HepG2 (cell line): ENCODE measurements around the gene RNLS. TPM values are rescaled to one million over a fixed set of nuclear protein-coding genes. Genes with fewer than 3 reads are reported as not detected.

Source experiments
- ATAC-seq: fragments of 200-7000 bp; cut with Tn5 transposase; 3 replicates; pipeline ENCODE4 v1.9.1; 2020; ENCODE audit warnings: mild to moderate bottlenecking, moderate library complexity
- BruUV-seq: library from RNA; stranded (reverse); fragments of 400-500 nt; replicated peaks from 2 replicates; lab custom pipeline; 2021; lab: Mats Ljungman, UMichigan
- CTCF ChIA-PET: fragments of 300-600 bp; formaldehyde crosslinking; extraction: SDS; loops from one replicate; lab custom pipeline; 2021; ENCODE audit warnings: low total read pairs, inconsistent platforms, low intra/inter-chr PET ratio; lab: Yijun Ruan, JAX
- POLR2A ChIA-PET: fragments of 350-600 bp; sonication (Branson Sonifier 250); formaldehyde crosslinking; loops from one replicate; lab custom pipeline; 2020; ENCODE audit warnings: antibody characterized with exemption, inconsistent platforms; lab: Yijun Ruan, JAX
- DNase-seq: peaks from one replicate; pipeline ENCODE4 v3.0.0-alpha.2; 2015; ENCODE audit warnings: low spot score
- FAIRE-seq: peaks from 3 replicates; lab custom pipeline; 2011; peaks lifted over from hg19 to GRCh38; lab: Jason Lieb, UNC
- H2AFZ ChIP-seq: one replicate; pipeline ENCODE4 v1.6.1; 2011; ENCODE audit warnings: low read length, inconsistent platforms
- H3K27ac ChIP-seq: fragments of 300-600 bp; 3 replicates; pipeline ENCODE4 v1.8.0; 2011; ENCODE audit warnings: mixed run types, mild to moderate bottlenecking, mixed read lengths, low read length, inconsistent platforms; ENCODE audit not compliant: insufficient read depth; ENCODE audit errors: extremely low read length
- H3K27me3 ChIP-seq, 2 experiments: fragments of 200-600 bp in 1 of 2; 2 replicates in 1 of 2; 3 replicates in 1 of 2; pipeline versions ENCODE4 v1.6.0 to v1.8.0; 2011; ENCODE audit warnings: low read length in 2 of 2, mild to moderate bottlenecking in 2 of 2, moderate library complexity in 2 of 2, inconsistent platforms in 1 of 2; ENCODE audit not compliant: insufficient read depth in 2 of 2, control insufficient read depth in 1 of 2
- H3K36me3 ChIP-seq, 2 experiments: fragments of 200-600 bp in 1 of 2; replicated peaks in 1 of 2; 2 replicates in 1 of 2; 3 replicates in 1 of 2; pipeline versions ENCODE4 v1.5.1 to v1.8.0; 2011; ENCODE audit warnings: low read length in 2 of 2, inconsistent platforms in 1 of 2; ENCODE audit not compliant: insufficient read depth in 2 of 2, control insufficient read depth in 1 of 2
- H3K4me1 ChIP-seq: 2 replicates; pipeline ENCODE4 v1.5.1; 2012; ENCODE audit warnings: low read length, inconsistent platforms; ENCODE audit not compliant: insufficient read depth
- H3K4me2 ChIP-seq: 2 replicates; pipeline ENCODE4 v1.6.0; 2011; ENCODE audit warnings: low read depth, low read length, inconsistent platforms
- H3K4me3 ChIP-seq, 3 experiments: fragments of 200-600 bp in 1 of 3; sonication (generic), shearing (Covaris generic) in 1 of 3; replicated peaks in 1 of 3; 2 replicates each; pipeline ENCODE4 v1.5.1; 2011 to 2016; ENCODE audit warnings: low read length in 3 of 3, inconsistent platforms in 2 of 3, low read depth in 2 of 3, mild to moderate bottlenecking in 2 of 3, control low read depth in 1 of 3, mixed read lengths in 1 of 3; ENCODE audit not compliant: insufficient read depth in 1 of 3
- H3K79me2 ChIP-seq: one replicate; pipeline ENCODE4 v1.6.1; 2011; ENCODE audit warnings: low read length, inconsistent platforms; ENCODE audit not compliant: insufficient read depth
- H3K9ac ChIP-seq: 2 replicates; pipeline ENCODE4 v1.6.0; 2011; ENCODE audit warnings: mild to moderate bottlenecking, low read depth, low read length, inconsistent platforms; ENCODE audit not compliant: insufficient read depth
- H3K9me3 ChIP-seq: 2 replicates; pipeline ENCODE4 v1.5.1; 2012; ENCODE audit warnings: mild to moderate bottlenecking, low read length
- H4K20me1 ChIP-seq: 2 replicates; pipeline ENCODE4 v1.6.0; 2011; ENCODE audit warnings: inconsistent platforms, mild to moderate bottlenecking, low read length, moderate library complexity; ENCODE audit not compliant: insufficient read depth
- ARID2 ChIP-seq: sonication (generic); formaldehyde crosslinking; IDR thresholded peaks from 2 replicates; pipeline ENCODE4 v1.8.1; 2022; ENCODE audit warnings: mild to moderate bottlenecking, missing genetic modification reagents, borderline replicate concordance
- DMAP1 ChIP-seq: IDR thresholded peaks from 2 replicates; pipeline ENCODE4 v1.6.1; 2016
- FOXM1 ChIP-seq: sonication (generic); formaldehyde crosslinking; IDR thresholded peaks from 2 replicates; pipeline ENCODE4 v1.5.0; 2020; ENCODE audit warnings: missing genetic modification reagents
- HOXA5 ChIP-seq: sonication (generic); formaldehyde crosslinking; IDR thresholded peaks from 2 replicates; pipeline ENCODE4 v1.4.0; 2020; ENCODE audit warnings: missing genetic modification reagents
- JARID2 ChIP-seq: sonication (generic); formaldehyde crosslinking; IDR thresholded peaks from 2 replicates; pipeline ENCODE4 v1.8.1; 2023; ENCODE audit warnings: missing genetic modification reagents, inconsistent platforms; ENCODE audit not compliant: insufficient replicate concordance
- MEF2D ChIP-seq: sonication (generic); formaldehyde crosslinking; IDR thresholded peaks from 2 replicates; pipeline ENCODE4 v1.5.1; 2020; ENCODE audit warnings: mild to moderate bottlenecking, missing genetic modification reagents
- NFYB ChIP-seq: sonication (generic); formaldehyde crosslinking; IDR thresholded peaks from 2 replicates; pipeline ENCODE4 v1.4.0; 2020; ENCODE audit warnings: missing genetic modification reagents
- PAWR ChIP-seq: sonication (generic); formaldehyde crosslinking; IDR thresholded peaks from 2 replicates; pipeline ENCODE4 v1.4.0; 2020; ENCODE audit warnings: missing genetic modification reagents, mild to moderate bottlenecking, borderline replicate concordance
- RBM39 ChIP-seq: fragments of 200-400 bp; formaldehyde crosslinking; IDR thresholded peaks from one replicate; pipeline ENCODE4 v1.6.1; 2018; ENCODE audit warnings: antibody characterized with exemption, mild to moderate bottlenecking, low read depth, low read length; ENCODE audit not compliant: poor library complexity, severe bottlenecking
- ZFP36L2 ChIP-seq: sonication (generic); formaldehyde crosslinking; IDR thresholded peaks from 2 replicates; pipeline ENCODE4 v1.4.0; 2020; ENCODE audit warnings: missing genetic modification reagents
- ZNF253 ChIP-seq: sonication (generic); formaldehyde crosslinking; IDR thresholded peaks from 2 replicates; pipeline ENCODE4 v1.8.0; 2022; ENCODE audit warnings: mild to moderate bottlenecking, missing genetic modification reagents, borderline replicate concordance
- ZNF326 ChIP-seq: sonication (generic); formaldehyde crosslinking; IDR thresholded peaks from 2 replicates; pipeline ENCODE4 v1.4.0; 2020; ENCODE audit warnings: missing genetic modification reagents, borderline replicate concordance
- ZNF350 ChIP-seq: sonication (generic); formaldehyde crosslinking; IDR thresholded peaks from 2 replicates; pipeline ENCODE4 v1.4.0; 2020; ENCODE audit warnings: mild to moderate bottlenecking, low read depth, missing genetic modification reagents, borderline replicate concordance
- ZNF552 ChIP-seq: sonication (generic); formaldehyde crosslinking; IDR thresholded peaks from 2 replicates; pipeline ENCODE4 v1.9.0; 2022; ENCODE audit warnings: missing genetic modification reagents, mild to moderate bottlenecking, borderline replicate concordance
- ZNF598 ChIP-seq: sonication (generic); formaldehyde crosslinking; IDR thresholded peaks from 2 replicates; pipeline ENCODE4 v1.5.1; 2020; ENCODE audit warnings: mild to moderate bottlenecking, missing genetic modification reagents, borderline replicate concordance
- WGBS: methylation state at CpG from one replicate; pipeline ENCODE4 v1.1.6; 2017; ENCODE audit warnings: low lambda C conversion rate; 5-methylcytosine and 5-hydroxymethylcytosine counted together
- in situ Hi-C: cut with HindIII; loops from 2 replicates; pipeline ENCODE4 v1.10.0; 2017; ENCODE audit warnings: low pct_unique_long_range_greater_than_20kb; ENCODE audit not compliant: extremely low pct_ligation_motif_present
- intact Hi-C: fragments of 100-400 bp; cut with micrococcal nuclease; formaldehyde crosslinking; loops from one replicate; pipeline ENCODE4 v1.10.0; 2022; ENCODE audit not compliant: unreplicated experiment
- polyA plus RNA-seq, 8 experiments: library from polyadenylated mRNA; depleted of rRNA in 3 of 8; stranded (reverse) in 7 of 8; unstranded in 1 of 8; fragments of >200 nt; fragmentation: Illumina TruSeq in 4 of 8; extraction: Trizol in 4 of 8; gene quantifications; 2 replicates each; pipeline versions ENCODE4 v1.2.1 to v1.2.3, GENCODE V29; 2011 to 2016; ENCODE audit warnings: low read depth in 4 of 8, missing spikeins in 1 of 8, mixed read lengths in 1 of 8; ENCODE audit not compliant: insufficient read depth in 1 of 8
- total RNA-seq, 5 experiments: library from RNA; depleted of rRNA; stranded (reverse); fragments of >200 nt; fragmentation: Illumina TruSeq; extraction: Trizol; gene quantifications; 2 replicates each; pipeline ENCODE4 v1.2.3, GENCODE V29; 2016; ENCODE audit warnings: low read depth in 1 of 5
- TF ChIP-seq, protein P1 (sequence below): sonication (generic); formaldehyde crosslinking; IDR thresholded peaks from 2 replicates; pipeline ENCODE4 v1.4.0; 2020; ENCODE audit warnings: missing genetic modification reagents
- TF ChIP-seq, protein P2 (sequence below): sonication (generic); formaldehyde crosslinking; IDR thresholded peaks from 2 replicates; pipeline ENCODE4 v1.8.1; 2023; ENCODE audit warnings: mild to moderate bottlenecking, missing genetic modification reagents, borderline replicate concordance
- TF ChIP-seq, protein P3 (sequence below): sonication (generic); formaldehyde crosslinking; IDR thresholded peaks from 2 replicates; pipeline ENCODE4 v1.4.0; 2020; ENCODE audit warnings: mild to moderate bottlenecking, missing genetic modification reagents
- TF ChIP-seq, protein P4 (sequence below): sonication (generic); formaldehyde crosslinking; IDR thresholded peaks from 2 replicates; pipeline ENCODE4 v1.4.0; 2020; ENCODE audit warnings: missing genetic modification reagents; ENCODE audit errors: not compliant biosample characterization
- TF ChIP-seq, protein P5 (sequence below): sonication (generic); formaldehyde crosslinking; IDR thresholded peaks from 2 replicates; pipeline ENCODE4 v1.4.0; 2020; ENCODE audit warnings: missing genetic modification reagents, borderline replicate concordance

RNLS gene
- total and polyA plus RNA-seq, 2 of the 13 experiments (the other 11 are each of a cell fraction or from before 2014, with no cell fraction given), result not detected

DNA sequence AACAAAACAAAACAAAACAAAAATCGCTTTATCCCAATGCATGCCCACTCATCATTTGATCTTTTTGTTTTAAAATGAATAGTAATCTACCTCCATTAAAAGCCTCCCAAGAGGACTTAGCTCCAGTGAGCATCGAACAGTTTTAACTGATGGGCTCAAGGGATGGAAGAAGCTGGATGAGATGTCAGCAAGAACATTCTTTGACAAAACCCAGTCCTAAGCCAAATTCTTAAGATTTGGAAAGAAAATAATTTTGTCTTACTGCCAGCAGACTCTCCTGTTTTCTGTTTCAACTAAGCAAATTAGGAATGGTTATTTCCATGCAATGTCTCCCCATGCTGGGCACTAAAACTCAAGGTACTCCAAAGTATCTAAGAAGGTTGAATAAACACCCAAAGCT, 127.3 kb downstream of the RNLS start:
- H2AFZ ChIP-seq, result no peak overlapping the region
- TF ChIP-seq, protein P1, sequence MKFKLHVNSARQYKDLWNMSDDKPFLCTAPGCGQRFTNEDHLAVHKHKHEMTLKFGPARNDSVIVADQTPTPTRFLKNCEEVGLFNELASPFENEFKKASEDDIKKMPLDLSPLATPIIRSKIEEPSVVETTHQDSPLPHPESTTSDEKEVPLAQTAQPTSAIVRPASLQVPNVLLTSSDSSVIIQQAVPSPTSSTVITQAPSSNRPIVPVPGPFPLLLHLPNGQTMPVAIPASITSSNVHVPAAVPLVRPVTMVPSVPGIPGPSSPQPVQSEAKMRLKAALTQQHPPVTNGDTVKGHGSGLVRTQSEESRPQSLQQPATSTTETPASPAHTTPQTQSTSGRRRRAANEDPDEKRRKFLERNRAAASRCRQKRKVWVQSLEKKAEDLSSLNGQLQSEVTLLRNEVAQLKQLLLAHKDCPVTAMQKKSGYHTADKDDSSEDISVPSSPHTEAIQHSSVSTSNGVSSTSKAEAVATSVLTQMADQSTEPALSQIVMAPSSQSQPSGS (CRISPR knock-in tag), result no peak
- TF ChIP-seq HOXA5 (no peak), ZFP36L2 (no peak), DMAP1 (CRISPR knock-in tag) (no peak), FOXM1 (CRISPR knock-in tag) (no peak), ZNF326 (no peak), ZNF350 (CRISPR knock-in tag) (no peak), JARID2 (CRISPR knock-in tag) (no peak), ARID2 (no peak), MEF2D (no peak), PAWR (no peak), NFYB (CRISPR knock-in tag) (no peak), RBM39 (no peak), ZNF552 (CRISPR knock-in tag) (no peak), ZNF598 (CRISPR knock-in tag) (no peak), ZNF253 (CRISPR knock-in tag) (no peak)
- TF ChIP-seq, protein P2, sequence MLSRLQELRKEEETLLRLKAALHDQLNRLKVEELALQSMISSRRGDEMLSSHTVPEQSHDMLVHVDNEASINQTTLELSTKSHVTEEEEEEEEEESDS (CRISPR knock-in tag), result no peak
- TF ChIP-seq, protein P3, sequence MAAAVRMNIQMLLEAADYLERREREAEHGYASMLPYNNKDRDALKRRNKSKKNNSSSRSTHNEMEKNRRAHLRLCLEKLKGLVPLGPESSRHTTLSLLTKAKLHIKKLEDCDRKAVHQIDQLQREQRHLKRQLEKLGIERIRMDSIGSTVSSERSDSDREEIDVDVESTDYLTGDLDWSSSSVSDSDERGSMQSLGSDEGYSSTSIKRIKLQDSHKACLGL (CRISPR knock-in tag), result no peak
- TF ChIP-seq, protein P4, sequence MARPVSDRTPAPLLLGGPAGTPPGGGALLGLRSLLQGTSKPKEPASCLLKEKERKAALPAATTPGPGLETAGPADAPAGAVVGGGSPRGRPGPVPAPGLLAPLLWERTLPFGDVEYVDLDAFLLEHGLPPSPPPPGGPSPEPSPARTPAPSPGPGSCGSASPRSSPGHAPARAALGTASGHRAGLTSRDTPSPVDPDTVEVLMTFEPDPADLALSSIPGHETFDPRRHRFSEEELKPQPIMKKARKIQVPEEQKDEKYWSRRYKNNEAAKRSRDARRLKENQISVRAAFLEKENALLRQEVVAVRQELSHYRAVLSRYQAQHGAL, result no peak
- TF ChIP-seq, protein P5, sequence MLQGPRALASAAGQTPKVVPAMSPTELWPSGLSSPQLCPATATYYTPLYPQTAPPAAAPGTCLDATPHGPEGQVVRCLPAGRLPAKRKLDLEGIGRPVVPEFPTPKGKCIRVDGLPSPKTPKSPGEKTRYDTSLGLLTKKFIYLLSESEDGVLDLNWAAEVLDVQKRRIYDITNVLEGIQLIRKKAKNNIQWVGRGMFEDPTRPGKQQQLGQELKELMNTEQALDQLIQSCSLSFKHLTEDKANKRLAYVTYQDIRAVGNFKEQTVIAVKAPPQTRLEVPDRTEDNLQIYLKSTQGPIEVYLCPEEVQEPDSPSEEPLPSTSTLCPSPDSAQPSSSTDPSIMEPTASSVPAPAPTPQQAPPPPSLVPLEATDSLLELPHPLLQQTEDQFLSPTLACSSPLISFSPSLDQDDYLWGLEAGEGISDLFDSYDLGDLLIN (CRISPR knock-in tag), result no peak
- no peaks in the 10 kb centered on the region for H3K36me3 ChIP-seq
- FAIRE-seq (no peak), DNase-seq (no peak), ATAC-seq (no peak)
- no TSS peak for BruUV-seq
- no peak overlapping the region for H3K4me3 ChIP-seq
- ChIA-PET POLR2A (no interaction called here), CTCF (no interaction called here)
- intact Hi-C loops, result no loop called here
- no peaks in the 10 kb centered on the region for H3K4me1 ChIP-seq
- no peaks in the 10 kb centered on the region for H3K9me3 ChIP-seq
- WGBS, result 30% methylated on average over 2 of the region's 2 CpGs
- no peak overlapping the region for H3K9ac ChIP-seq
- no peaks in the 10 kb centered on the region for H3K27me3 ChIP-seq
- no peak overlapping the region for H3K27ac ChIP-seq
- in situ Hi-C loops, result no loop called here
- H3K79me2 ChIP-seq, result no peaks in the 10 kb centered on the region
- no peaks in the 10 kb centered on the region for H4K20me1 ChIP-seq
- no peak overlapping the region for H3K4me2 ChIP-seq
